SK-N-MC (cell line): ENCODE results near the gene CEACAM1.
"Not testable (repeated sequence)": the region's sequence is repeated elsewhere in the genome, so short reads cannot be mapped to it uniquely, and the experiment has no call there.

Experiments
- FOXP2 ChIP-seq: optimal IDR thresholded peaks from 2 replicates; pipeline ENCODE3; 2011; ENCODE audit warnings: mild to moderate bottlenecking, moderate library complexity; ENCODE audit not compliant: insufficient read depth; ENCODE audit errors: extremely low read length, control extremely low read depth
- POLR2AphosphoS5 ChIP-seq: IDR thresholded peaks from 2 replicates; pipeline ENCODE4 v1.6.1; 2012; ENCODE audit warnings: mild to moderate bottlenecking, low read depth, low read length, borderline replicate concordance

DNA sequence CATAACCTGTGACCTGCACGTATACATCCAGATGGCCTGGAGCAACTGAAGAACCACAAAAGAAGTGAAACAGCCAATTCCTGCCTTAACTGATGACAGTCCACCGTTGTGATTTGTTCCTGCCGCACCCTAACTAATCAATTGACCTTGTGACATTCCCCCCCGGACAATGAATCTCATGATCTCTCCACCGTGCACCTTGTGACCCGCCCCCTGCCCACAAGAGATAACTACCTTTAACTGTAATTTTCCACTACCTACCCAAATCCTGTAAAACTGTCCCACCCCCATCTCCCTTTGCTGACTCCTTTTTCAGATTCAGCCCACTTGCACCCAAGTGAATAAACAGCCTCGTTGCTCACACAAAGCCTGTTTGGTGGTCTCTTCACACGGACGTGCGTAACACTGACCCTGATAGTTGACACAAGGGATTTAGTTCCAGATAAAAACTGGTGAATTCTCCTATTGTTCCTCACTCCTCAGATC is 29.1 kb upstream of the CEACAM1 start:
- TF ChIP-seq FOXP2, POLR2AphosphoS5: not testable (repeated sequence)
